HG02981 (cell line): ENCODE measurements around the gene KDM4B.

Experiments
- ATAC-seq: cut with Tn5 transposase; IDR thresholded peaks from one replicate; pipeline ENCODE4 v1.9.1; 2021; ENCODE audit warnings: mild to moderate bottlenecking, moderate library complexity; ENCODE audit not compliant: unreplicated experiment

Gene KDM4B

GRCh38 chr19:5066768-5067167 is 97.9 kb downstream of the KDM4B start:
- ATAC-seq, result no peak

DNA sequence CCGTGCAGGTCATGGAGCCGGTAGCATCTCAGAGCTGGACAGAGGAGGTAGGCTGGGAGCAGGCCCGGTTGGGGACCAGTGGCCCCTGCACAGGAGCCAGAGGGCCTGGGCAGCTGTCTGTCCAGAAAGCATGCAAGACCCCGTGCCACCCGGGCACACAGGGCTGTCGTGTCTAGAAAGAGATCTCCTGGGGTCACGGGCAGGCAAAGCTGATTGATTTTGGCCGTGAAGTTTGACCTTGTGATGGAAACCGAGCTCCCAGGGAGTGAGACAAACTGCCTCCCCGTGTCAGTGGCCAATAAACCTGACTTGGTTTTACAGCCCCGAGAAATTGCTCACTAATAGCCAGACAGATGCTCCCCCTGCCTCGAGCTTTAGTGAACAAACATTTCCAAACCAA is 98.8 kb downstream of the KDM4B start:
- no peak for ATAC-seq

DNA sequence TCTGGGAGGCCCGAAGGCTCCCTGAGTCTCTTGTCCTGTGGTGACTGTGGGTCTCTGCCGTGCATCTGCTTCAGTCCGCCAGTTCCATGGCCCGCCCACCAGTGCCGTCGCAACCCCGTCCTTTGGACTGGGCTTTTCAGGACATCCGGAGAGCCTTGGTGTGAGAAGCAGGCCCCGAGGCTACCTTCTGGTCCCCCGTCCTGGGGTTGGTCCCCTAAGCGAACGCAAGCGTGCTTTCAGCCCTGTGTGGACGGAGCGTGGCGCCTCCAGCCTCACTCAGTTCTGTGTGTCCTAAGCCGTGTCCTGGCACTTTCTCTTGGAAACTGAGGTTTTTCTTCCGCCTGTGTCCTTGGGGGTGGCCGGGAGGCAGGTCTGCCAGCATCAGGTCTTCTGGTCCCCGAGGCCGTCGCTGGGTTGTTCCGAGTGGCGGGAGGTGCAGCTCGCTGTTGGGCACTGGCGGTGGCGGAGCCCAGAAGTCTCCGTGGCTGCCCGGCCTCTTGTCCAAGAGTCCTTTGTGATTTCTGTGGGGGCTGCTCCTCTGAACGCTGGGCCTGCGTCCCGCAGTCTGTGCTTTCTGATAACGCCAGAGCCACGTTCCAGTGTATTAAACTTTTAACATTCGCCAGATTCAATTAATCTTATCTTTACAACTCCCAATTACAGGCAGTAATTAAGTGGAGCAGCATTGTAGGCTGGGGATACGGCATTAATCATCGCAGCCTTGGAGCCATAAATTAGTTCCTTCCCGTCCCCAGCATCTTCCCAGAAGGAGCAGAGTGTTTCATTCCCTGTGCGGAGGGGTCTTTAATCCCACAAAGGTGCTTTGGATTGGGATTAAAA is 99.5 kb downstream of the KDM4B start:
- ATAC-seq, result no peak

GRCh38 chr19:5070331-5070730 is 101.4 kb downstream of the KDM4B start:
- no peak for ATAC-seq

- no peak for ATAC-seq
Measured at GRCh38 chr19:5070930-5071329, 102.0 kb downstream of the KDM4B start.

DNA sequence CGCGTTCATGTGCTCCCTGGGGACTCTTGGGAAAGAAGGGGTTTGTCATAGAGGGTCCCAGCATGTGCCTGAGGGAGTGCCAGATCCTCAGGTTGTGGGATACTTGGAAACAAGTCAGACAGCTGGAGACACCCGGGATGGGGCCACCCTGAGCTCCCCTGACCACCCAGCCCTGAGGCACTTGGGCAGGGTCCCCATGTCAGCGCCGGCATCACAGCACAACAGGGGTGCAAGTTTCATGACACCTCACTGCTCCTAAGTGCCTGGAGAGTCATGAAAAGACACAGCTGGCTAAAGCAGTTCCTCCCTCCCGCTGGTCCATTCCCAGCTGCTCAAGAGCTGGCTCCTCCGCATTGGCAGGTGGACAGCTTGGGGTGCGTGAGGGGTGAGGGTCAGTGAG is 102.7 kb downstream of the KDM4B start:
- ATAC-seq, result no peak

DNA sequence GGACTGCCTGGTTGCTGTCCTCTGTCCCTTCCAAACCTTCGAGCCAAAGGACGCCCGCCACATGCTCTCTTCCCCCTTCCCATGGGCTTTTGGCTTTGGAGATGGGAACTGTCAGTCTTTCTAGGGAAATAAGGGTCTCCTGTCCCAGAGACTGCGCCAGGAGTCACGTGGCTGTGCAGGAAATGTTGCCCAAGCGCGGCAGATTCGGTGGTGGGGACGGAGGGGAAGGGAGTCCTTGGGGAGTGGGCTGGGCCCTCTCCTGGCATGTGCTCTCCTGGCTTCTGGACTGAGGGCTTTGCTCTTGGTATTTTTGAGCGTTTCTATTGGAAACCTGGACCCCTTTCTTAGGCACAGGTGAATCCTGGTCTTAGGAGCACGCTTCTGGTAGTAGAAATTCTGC is 103.2 kb downstream of the KDM4B start:
- no peak for ATAC-seq

GRCh38 chr19:5073153-5073844 is 104.4 kb downstream of the KDM4B start:
- no peak for ATAC-seq

GRCh38 chr19:5074407-5074806 is 105.5 kb downstream of the KDM4B start:
- ATAC-seq, result no peak

- ATAC-seq, result no peak
Measured at GRCh38 chr19:5074830-5075394, 106.0 kb downstream of the KDM4B start.

GRCh38 chr19:5075597-5075996 is 106.7 kb downstream of the KDM4B start:
- no peak for ATAC-seq

GRCh38 chr19:5076440-5077208 is 107.7 kb downstream of the KDM4B start:
- no peak for ATAC-seq

DNA sequence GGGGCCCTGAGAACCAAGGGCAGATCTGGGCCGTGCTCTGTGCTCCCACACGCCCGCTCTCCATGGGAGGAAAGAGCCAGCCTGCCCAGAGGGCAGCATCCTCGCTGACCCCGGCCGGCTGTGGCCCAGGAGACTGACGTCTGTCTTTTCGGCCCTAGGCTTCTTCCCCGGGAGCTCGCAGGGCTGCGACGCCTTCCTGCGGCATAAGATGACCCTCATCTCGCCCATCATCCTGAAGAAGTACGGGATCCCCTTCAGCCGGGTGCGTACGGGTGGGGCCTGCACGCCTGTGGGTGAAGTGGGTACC is 108.2 kb downstream of the KDM4B start:
- no peak for ATAC-seq

DNA sequence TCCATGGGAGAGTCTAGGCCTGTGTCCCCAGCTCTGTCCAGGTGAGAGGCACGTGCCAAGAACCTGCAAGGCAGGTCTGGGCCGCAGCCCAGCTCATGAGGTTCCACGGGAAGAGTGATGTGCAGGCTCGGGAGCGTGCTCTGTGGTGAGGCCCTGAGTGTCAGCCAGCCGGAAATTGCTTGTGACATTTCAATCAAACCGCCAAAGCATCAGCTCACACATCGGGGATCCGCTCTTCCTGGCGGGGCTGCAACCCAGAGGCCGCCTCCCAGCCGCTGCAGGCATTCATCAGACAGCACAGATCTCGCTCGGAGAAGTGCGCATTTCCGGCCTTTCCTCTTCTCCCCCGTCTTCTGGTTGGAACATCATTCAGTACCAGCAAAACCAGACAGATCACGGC is 109.3 kb downstream of the KDM4B start:
- ATAC-seq, result no peak

GRCh38 chr19:5078666-5079065 is 109.8 kb downstream of the KDM4B start:
- no peak for ATAC-seq

GRCh38 chr19:5079071-5079774 is 110.3 kb downstream of the KDM4B start:
- no peak for ATAC-seq

- ATAC-seq, result no peak
Measured at GRCh38 chr19:5080030-5080654, 111.2 kb downstream of the KDM4B start.

GRCh38 chr19:5080809-5081208 is 111.9 kb downstream of the KDM4B start:
- ATAC-seq, result no peak

GRCh38 chr19:5081443-5082161 is 112.7 kb downstream of the KDM4B start:
- ATAC-seq, result no peak

GRCh38 chr19:5083547-5083965 is 114.6 kb downstream of the KDM4B start:
- no peak for ATAC-seq
